MM.1S (cell line): ENCODE data around the gene CLGN.

Source experiments
- DNase-seq: peaks from one replicate; pipeline ENCODE4 v3.0.0-alpha.2; 2015
- H2AFZ ChIP-seq: fragments of 300-600 bp; sonication (generic); 2 replicates; pipeline ENCODE4 v1.6.0; 2016; ENCODE audit warnings: antibody characterized with exemption, low read length
- H3F3A ChIP-seq: fragments of 300-600 bp; sonication (generic); 2 replicates; pipeline ENCODE4 v1.6.1; 2016; ENCODE audit warnings: mild to moderate bottlenecking, antibody characterized with exemption, low read length, moderate library complexity, mixed read lengths; ENCODE audit not compliant: insufficient read depth
- H3K27ac ChIP-seq: fragments of 300-600 bp; sonication (generic); 2 replicates; pipeline ENCODE4 v1.5.1; 2016; ENCODE audit warnings: mild to moderate bottlenecking, low read length
- H3K27me3 ChIP-seq: fragments of 300-600 bp; sonication (generic); replicated peaks from 2 replicates; pipeline ENCODE4 v1.6.0; 2016; ENCODE audit warnings: low read length; ENCODE audit not compliant: insufficient read depth
- H3K36me3 ChIP-seq: fragments of 300-600 bp; sonication (generic); replicated peaks from 2 replicates; pipeline ENCODE4 v1.6.1; 2016; ENCODE audit warnings: mild to moderate bottlenecking, low read length, mixed read lengths; ENCODE audit not compliant: insufficient read depth
- H3K4me1 ChIP-seq: fragments of 300-600 bp; sonication (generic); 2 replicates; pipeline ENCODE4 v1.6.1; 2016; ENCODE audit warnings: low read length, mixed read lengths
- H3K4me2 ChIP-seq: fragments of 300-600 bp; sonication (generic); 2 replicates; pipeline ENCODE4 v1.6.0; 2016; ENCODE audit warnings: low read depth, low read length
- H3K4me3 ChIP-seq: fragments of 300-600 bp; sonication (generic); 2 replicates; pipeline ENCODE4 v1.5.1; 2016; ENCODE audit warnings: low read length, mixed read lengths
- H3K79me2 ChIP-seq: fragments of 300-600 bp; sonication (generic); 2 replicates; pipeline ENCODE4 v1.6.1; 2016; ENCODE audit warnings: mixed run types, low read length, mixed read lengths
- H3K9ac ChIP-seq: fragments of 300-600 bp; sonication (generic); 2 replicates; pipeline ENCODE4 v1.6.1; 2016; ENCODE audit warnings: low read length, mixed read lengths
- H3K9me2 ChIP-seq: fragments of 300-600 bp; sonication (generic); replicated peaks from 2 replicates; pipeline ENCODE4 v1.6.1; 2016; ENCODE audit warnings: mild to moderate bottlenecking, low read length, mixed read lengths; ENCODE audit not compliant: insufficient read depth
- H3K9me3 ChIP-seq: fragments of 300-600 bp; sonication (generic); replicated peaks from 2 replicates; pipeline ENCODE4 v1.6.1; 2016; ENCODE audit warnings: mild to moderate bottlenecking, low read length, mixed read lengths; ENCODE audit not compliant: insufficient read depth
- H4K20me1 ChIP-seq: fragments of 300-600 bp; sonication (generic); 2 replicates; pipeline ENCODE4 v1.6.1; 2016; ENCODE audit warnings: mild to moderate bottlenecking, low read length, moderate library complexity, mixed read lengths; ENCODE audit not compliant: insufficient read depth
- CTCF ChIP-seq: fragments of 300-600 bp; sonication (generic); IDR thresholded peaks from 2 replicates; pipeline ENCODE4 v1.5.1; 2016; ENCODE audit warnings: antibody characterized with exemption, low read length, mixed read lengths
- EZH2 ChIP-seq: fragments of 300-600 bp; sonication (generic); optimal IDR thresholded peaks from 2 replicates; pipeline ENCODE3; 2017; ENCODE audit warnings: low read depth, mild to moderate bottlenecking, antibody characterized with exemption, low read length, mixed read lengths
- EZH2phosphoT487 ChIP-seq: fragments of 300-600 bp; sonication (generic); IDR thresholded peaks from 2 replicates; pipeline ENCODE4 v1.6.1; 2018; ENCODE audit warnings: antibody characterized with exemption, low read length

The CLGN gene

GRCh38 chr4:140346136-140346535 is 81.3 kb downstream of the CLGN start:
- TF ChIP-seq EZH2 (no peak), EZH2phosphoT487 (no peak), CTCF (no peak)
- no peak for DNase-seq

GRCh38 chr4:140344621-140345020 is 82.8 kb downstream of the CLGN start:
- Histone ChIP-seq H3K27me3 (no peaks in the 10 kb centered on the region), H3K9ac (no peak overlapping the region), H4K20me1 (no peaks in the 10 kb centered on the region), H3K4me1 (no peaks in the 10 kb centered on the region), H3K4me2 (no peak overlapping the region), H3K27ac (no peak overlapping the region), H2AFZ (no peak overlapping the region), H3K4me3 (no peak overlapping the region), H3F3A (no peaks in the 10 kb centered on the region), H3K79me2 (no peaks in the 10 kb centered on the region), H3K9me3 (no peaks in the 10 kb centered on the region), H3K9me2 (no peaks in the 10 kb centered on the region), H3K36me3 (no peaks in the 10 kb centered on the region)
- TF ChIP-seq EZH2 (no peak), CTCF (no peak), EZH2phosphoT487 (no peak)
- no peak for DNase-seq

More at GRCh38 chr4:140346136-140346535, 81.3 kb downstream of the CLGN start:
- Histone ChIP-seq H3K4me3 (no peak overlapping the region), H3K9ac (no peak overlapping the region), H3F3A (no peaks in the 10 kb centered on the region), H4K20me1 (no peaks in the 10 kb centered on the region), H2AFZ (no peak overlapping the region), H3K9me3 (no peaks in the 10 kb centered on the region), H3K79me2 (no peaks in the 10 kb centered on the region), H3K36me3 (no peaks in the 10 kb centered on the region), H3K4me2 (no peak overlapping the region), H3K27ac (no peak overlapping the region), H3K9me2 (no peaks in the 10 kb centered on the region), H3K27me3 (no peaks in the 10 kb centered on the region), H3K4me1 (no peaks in the 10 kb centered on the region)

- DNase-seq, result no peak
- H3F3A ChIP-seq, result no peaks in the 10 kb centered on the region
- H3K27ac ChIP-seq, result no peak overlapping the region
- H3K9me2 ChIP-seq, result no peaks in the 10 kb centered on the region
- H3K4me2 ChIP-seq, result no peak overlapping the region
- no peaks in the 10 kb centered on the region for H3K4me1 ChIP-seq
- no peaks in the 10 kb centered on the region for H3K79me2 ChIP-seq
- no peaks in the 10 kb centered on the region for H3K36me3 ChIP-seq
- no peak overlapping the region for H3K4me3 ChIP-seq
- no peak overlapping the region for H2AFZ ChIP-seq
- no peaks in the 10 kb centered on the region for H3K9me3 ChIP-seq
- TF ChIP-seq EZH2phosphoT487 (no peak), EZH2 (no peak), CTCF (no peak)
- H3K9ac ChIP-seq, result no peak overlapping the region
- no peaks in the 10 kb centered on the region for H4K20me1 ChIP-seq
- no peaks in the 10 kb centered on the region for H3K27me3 ChIP-seq
Observed at GRCh38 chr4:140344101-140344500, 83.3 kb downstream of the CLGN start.
